ENCODE measurements around the gene KLF5.

Gene KLF5

GRCh38 chr13:73058064-73058313 lies 816 bp upstream of the KLF5 start:
- Histone ChIP-seq H3K27me3 (ENCODE audit: control insufficient read depth in 5 of 5, insufficient read depth in 4 of 5, low read length in 5 of 5) (peaks cover 0 to 6% (median 0%) of the 10 kb centered on the region in 5 donors), H3K9me3 (ENCODE audit: control insufficient read depth in 5 of 5, low read length in 5 of 5) (no peaks in the 10 kb centered on the region), H3K27ac (ENCODE audit: low read depth, low read length) (no peak overlapping the region), H3K9ac (ENCODE audit: low read length in 5 of 5) (peak overlapping the region in 1 of 5 donors; percentile 16), H3K36me3 (ENCODE audit: control insufficient read depth in 5 of 5, insufficient read depth in 5 of 5, low read length in 5 of 5) (no peaks in the 10 kb centered on the region), H3K4me3 (ENCODE audit: low read depth in 1 of 5, low read length in 5 of 5) (peak overlapping the region in 4 of 5 donors; percentile 71 to 85 (median 75)), H3K4me1 (ENCODE audit: control insufficient read depth in 5 of 5, insufficient read depth in 5 of 5, low read length in 5 of 5) (peaks cover 0 to 25% (median 22%) of the 10 kb centered on the region in 5 donors)

DNA sequence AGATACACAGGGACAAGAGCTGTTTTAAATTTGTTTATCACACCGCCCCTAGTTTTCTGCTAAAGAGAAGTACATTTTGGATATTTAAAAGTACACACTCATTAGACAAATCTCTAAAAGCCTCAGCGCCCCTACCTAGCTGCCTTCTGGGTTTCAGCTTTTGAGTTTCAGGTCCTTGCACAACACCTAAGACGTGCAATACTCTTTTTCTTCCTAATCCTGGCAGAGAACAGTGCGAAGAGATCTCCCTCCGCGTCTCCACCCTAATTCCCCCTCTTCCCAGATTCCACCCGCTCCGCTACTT lies 421 bp upstream of the KLF5 start:
- peak overlapping the region; percentile 71 to 85 (median 74) for H3K4me3 ChIP-seq (ENCODE audit: low read depth in 1 of 5, low read length in 5 of 5)
- peaks cover 0 to 6% (median 0%) of the 10 kb centered on the region in 5 donors for H3K27me3 ChIP-seq (ENCODE audit: control insufficient read depth in 5 of 5, insufficient read depth in 4 of 5, low read length in 5 of 5)
- H3K4me1 ChIP-seq (ENCODE audit: control insufficient read depth in 5 of 5, insufficient read depth in 5 of 5, low read length in 5 of 5), result peaks cover 0 to 25% (median 22%) of the 10 kb centered on the region in 5 donors
- no peaks in the 10 kb centered on the region for H3K36me3 ChIP-seq (ENCODE audit: control insufficient read depth in 5 of 5, insufficient read depth in 5 of 5, low read length in 5 of 5)
- H3K9me3 ChIP-seq (ENCODE audit: control insufficient read depth in 5 of 5, low read length in 5 of 5), result no peaks in the 10 kb centered on the region
- no peak overlapping the region for H3K27ac ChIP-seq (ENCODE audit: low read depth, low read length)
- H3K9ac ChIP-seq (ENCODE audit: low read length in 5 of 5), result peak overlapping the region in 3 of 5 donors; percentile 16 to 63 (median 38)

DNA sequence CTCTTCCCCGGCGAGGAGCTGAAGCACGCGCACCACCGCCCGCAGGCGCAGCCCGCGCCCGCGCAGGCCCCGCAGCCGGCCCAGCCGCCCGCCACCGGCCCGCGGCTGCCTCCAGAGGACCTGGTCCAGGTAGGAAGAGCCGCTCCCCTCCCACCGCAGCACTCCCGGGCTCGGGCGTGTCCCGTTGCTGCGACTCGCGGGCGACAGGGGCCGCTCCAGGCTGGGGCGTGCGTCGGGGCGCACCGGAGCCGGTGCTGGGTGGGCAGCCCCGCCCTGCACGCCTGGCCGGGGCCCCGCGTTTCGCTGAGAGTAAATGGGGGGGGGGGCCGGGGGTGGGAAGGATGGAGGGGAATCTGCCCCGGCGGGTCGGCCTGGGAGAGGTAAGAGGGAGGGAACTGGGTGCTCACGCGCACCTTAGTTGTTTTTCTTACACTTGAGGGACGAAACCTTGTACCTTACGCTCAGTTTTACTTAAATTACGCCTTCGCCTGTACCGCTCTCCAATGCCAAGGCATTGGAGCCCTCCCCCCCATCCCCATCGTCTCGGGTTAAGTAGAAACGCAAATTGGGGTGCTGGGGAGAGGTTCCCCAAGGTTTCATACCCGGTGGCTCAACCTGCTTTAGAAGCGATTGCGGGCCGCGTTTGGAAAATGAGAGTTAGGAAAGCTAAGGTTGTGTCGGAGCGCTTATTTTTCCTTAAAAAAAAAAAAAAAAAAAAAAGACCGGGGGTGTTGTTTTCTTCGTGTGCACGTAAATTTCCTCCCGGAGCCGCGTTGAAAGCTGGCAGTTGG lies 850 bp downstream of the KLF5 start:
- Histone ChIP-seq H3K9me3 (ENCODE audit: control insufficient read depth in 5 of 5, low read length in 5 of 5) (no peaks in the 10 kb centered on the region), H3K4me1 (ENCODE audit: control insufficient read depth in 5 of 5, insufficient read depth in 5 of 5, low read length in 5 of 5) (peaks cover 0 to 25% (median 22%) of the 10 kb centered on the region in 5 donors), H3K9ac (ENCODE audit: low read length in 5 of 5) (peak overlapping the region in 4 of 5 donors; percentile 25 to 52 (median 46)), H3K27ac (ENCODE audit: low read depth, low read length) (peak overlapping the region; percentile 54), H3K36me3 (ENCODE audit: control insufficient read depth in 5 of 5, insufficient read depth in 5 of 5, low read length in 5 of 5) (no peaks in the 10 kb centered on the region), H3K27me3 (ENCODE audit: control insufficient read depth in 5 of 5, insufficient read depth in 4 of 5, low read length in 5 of 5) (peaks cover 0 to 6% (median 0%) of the 10 kb centered on the region in 5 donors), H3K4me3 (ENCODE audit: low read depth in 1 of 5, low read length in 5 of 5) (peak overlapping the region; percentile 74 to 90 (median 85))

DNA sequence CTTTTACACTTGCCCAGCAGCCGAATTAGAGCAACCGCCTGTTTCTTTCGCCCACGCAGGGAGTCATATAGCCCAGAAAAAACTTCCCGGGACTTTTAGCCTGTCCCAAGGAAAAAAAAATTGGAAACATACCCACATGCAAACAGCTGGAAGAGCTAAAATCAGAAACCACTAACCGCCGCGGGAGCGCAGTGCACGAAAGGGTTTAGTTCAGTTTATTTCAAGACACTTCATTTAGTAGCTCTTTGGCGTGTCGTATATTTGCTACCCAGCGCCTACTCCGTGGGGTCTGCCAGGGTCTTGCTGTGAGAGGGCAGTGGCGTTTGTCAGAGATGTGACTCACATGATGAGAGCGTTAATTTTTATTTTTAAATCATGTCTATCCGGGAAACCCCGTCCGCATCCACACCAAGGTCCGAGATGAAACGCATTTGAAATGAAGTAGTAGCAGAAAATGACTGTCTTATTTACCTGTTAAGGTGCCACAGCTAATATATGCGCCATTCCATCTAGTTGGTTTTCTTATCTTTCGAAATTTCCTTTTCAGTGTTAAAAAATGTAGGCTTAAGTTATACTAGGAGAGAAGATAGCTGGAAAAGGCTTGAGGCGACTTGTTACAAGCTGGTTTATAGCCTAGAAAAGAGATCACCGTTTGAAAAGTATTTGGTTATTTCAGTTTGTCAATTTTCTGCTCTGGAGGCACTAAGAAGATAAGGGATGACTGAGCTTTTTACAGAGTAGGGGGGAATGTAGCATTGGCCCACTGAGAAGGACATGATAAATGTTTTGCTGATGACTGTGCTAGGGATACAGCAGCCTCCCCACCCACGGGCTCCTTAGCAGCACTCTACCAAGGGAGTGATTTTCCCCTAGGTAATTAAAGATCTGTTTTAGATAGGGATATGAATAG lies 1.7 kb downstream of the KLF5 start:
- peak overlapping the region; percentile 74 to 90 (median 85) for H3K4me3 ChIP-seq (ENCODE audit: low read depth in 1 of 5, low read length in 5 of 5)
- no peaks in the 10 kb centered on the region for H3K9me3 ChIP-seq (ENCODE audit: control insufficient read depth in 5 of 5, low read length in 5 of 5)
- peaks cover 0 to 6% (median 0%) of the 10 kb centered on the region in 5 donors for H3K27me3 ChIP-seq (ENCODE audit: control insufficient read depth in 5 of 5, insufficient read depth in 4 of 5, low read length in 5 of 5)
- no peaks in the 10 kb centered on the region for H3K36me3 ChIP-seq (ENCODE audit: control insufficient read depth in 5 of 5, insufficient read depth in 5 of 5, low read length in 5 of 5)
- peak overlapping the region in 3 of 5 donors; percentile 25 to 52 (median 51) for H3K9ac ChIP-seq (ENCODE audit: low read length in 5 of 5)
- H3K27ac ChIP-seq (ENCODE audit: low read depth, low read length), result peak overlapping the region; percentile 54
- peaks cover 0 to 25% (median 22%) of the 10 kb centered on the region in 5 donors for H3K4me1 ChIP-seq (ENCODE audit: control insufficient read depth in 5 of 5, insufficient read depth in 5 of 5, low read length in 5 of 5)

- Histone ChIP-seq H3K27ac (ENCODE audit: low read depth, low read length) (no peak overlapping the region), H3K36me3 (ENCODE audit: control insufficient read depth in 5 of 5, insufficient read depth in 5 of 5, low read length in 5 of 5) (no peaks in the 10 kb centered on the region), H3K9me3 (ENCODE audit: control insufficient read depth in 5 of 5, low read length in 5 of 5) (no peaks in the 10 kb centered on the region), H3K27me3 (ENCODE audit: control insufficient read depth in 5 of 5, insufficient read depth in 4 of 5, low read length in 5 of 5) (peaks cover 0 to 2% (median 0%) of the 10 kb centered on the region in 5 donors), H3K4me3 (ENCODE audit: low read depth in 1 of 5, low read length in 5 of 5) (no peak overlapping the region), H3K4me1 (ENCODE audit: control insufficient read depth in 5 of 5, insufficient read depth in 5 of 5, low read length in 5 of 5) (peaks cover 0 to 25% (median 22%) of the 10 kb centered on the region in 5 donors), H3K9ac (ENCODE audit: low read length in 5 of 5) (no peak overlapping the region)
Measured at GRCh38 chr13:73061473-73061872, 2.7 kb downstream of the KLF5 start.

GRCh38 chr13:73061876-73062275 lies 3.1 kb downstream of the KLF5 start:
- no peaks in the 10 kb centered on the region for H3K36me3 ChIP-seq (ENCODE audit: control insufficient read depth in 5 of 5, insufficient read depth in 5 of 5, low read length in 5 of 5)
- no peak overlapping the region for H3K9ac ChIP-seq (ENCODE audit: low read length in 5 of 5)
- H3K4me3 ChIP-seq (ENCODE audit: low read depth in 1 of 5, low read length in 5 of 5), result no peak overlapping the region
- no peaks in the 10 kb centered on the region for H3K9me3 ChIP-seq (ENCODE audit: control insufficient read depth in 5 of 5, low read length in 5 of 5)
- no peaks in the 10 kb centered on the region for H3K27me3 ChIP-seq (ENCODE audit: control insufficient read depth in 5 of 5, insufficient read depth in 4 of 5, low read length in 5 of 5)
- no peak overlapping the region for H3K27ac ChIP-seq (ENCODE audit: low read depth, low read length)
- H3K4me1 ChIP-seq (ENCODE audit: control insufficient read depth in 5 of 5, insufficient read depth in 5 of 5, low read length in 5 of 5), result peaks cover 0 to 25% (median 22%) of the 10 kb centered on the region in 5 donors

GRCh38 chr13:73062468-73062867 lies 3.7 kb downstream of the KLF5 start:
- no peaks in the 10 kb centered on the region for H3K27me3 ChIP-seq (ENCODE audit: control insufficient read depth in 5 of 5, insufficient read depth in 4 of 5, low read length in 5 of 5)
- H3K4me1 ChIP-seq (ENCODE audit: control insufficient read depth in 5 of 5, insufficient read depth in 5 of 5, low read length in 5 of 5), result peaks cover 0 to 25% (median 22%) of the 10 kb centered on the region in 5 donors
- no peaks in the 10 kb centered on the region for H3K36me3 ChIP-seq (ENCODE audit: control insufficient read depth in 5 of 5, insufficient read depth in 5 of 5, low read length in 5 of 5)
- no peak overlapping the region for H3K27ac ChIP-seq (ENCODE audit: low read depth, low read length)
- H3K9ac ChIP-seq (ENCODE audit: low read length in 5 of 5), result no peak overlapping the region
- no peak overlapping the region for H3K4me3 ChIP-seq (ENCODE audit: low read depth in 1 of 5, low read length in 5 of 5)
- H3K9me3 ChIP-seq (ENCODE audit: control insufficient read depth in 5 of 5, low read length in 5 of 5), result no peaks in the 10 kb centered on the region

DNA sequence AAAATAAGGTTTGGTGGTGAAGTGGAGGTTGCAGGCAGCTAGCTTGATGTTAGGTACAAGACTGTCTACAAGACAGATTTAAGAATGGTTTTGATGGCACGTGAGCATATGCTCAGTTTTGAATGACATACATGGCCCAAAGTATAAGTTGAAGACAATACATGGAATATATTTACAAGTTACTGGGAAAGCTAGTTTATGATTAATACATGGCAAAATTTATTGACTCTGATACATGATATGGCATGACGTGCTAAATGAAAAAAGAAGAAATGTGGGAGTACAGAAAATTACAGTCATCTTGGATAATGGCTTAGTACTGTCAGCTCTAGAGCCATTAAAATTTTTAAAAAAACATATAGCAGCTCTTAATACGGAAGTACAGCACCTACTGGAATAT lies 4.4 kb downstream of the KLF5 start:
- no peak overlapping the region for H3K27ac ChIP-seq (ENCODE audit: low read depth, low read length)
- no peak overlapping the region for H3K9ac ChIP-seq (ENCODE audit: low read length in 5 of 5)
- H3K36me3 ChIP-seq (ENCODE audit: control insufficient read depth in 5 of 5, insufficient read depth in 5 of 5, low read length in 5 of 5), result no peaks in the 10 kb centered on the region
- peaks cover 0 to 23% (median 20%) of the 10 kb centered on the region in 5 donors for H3K4me1 ChIP-seq (ENCODE audit: control insufficient read depth in 5 of 5, insufficient read depth in 5 of 5, low read length in 5 of 5)
- H3K9me3 ChIP-seq (ENCODE audit: control insufficient read depth in 5 of 5, low read length in 5 of 5), result no peaks in the 10 kb centered on the region
- H3K4me3 ChIP-seq (ENCODE audit: low read depth in 1 of 5, low read length in 5 of 5), result no peak overlapping the region
- H3K27me3 ChIP-seq (ENCODE audit: control insufficient read depth in 5 of 5, insufficient read depth in 4 of 5, low read length in 5 of 5), result no peaks in the 10 kb centered on the region

DNA sequence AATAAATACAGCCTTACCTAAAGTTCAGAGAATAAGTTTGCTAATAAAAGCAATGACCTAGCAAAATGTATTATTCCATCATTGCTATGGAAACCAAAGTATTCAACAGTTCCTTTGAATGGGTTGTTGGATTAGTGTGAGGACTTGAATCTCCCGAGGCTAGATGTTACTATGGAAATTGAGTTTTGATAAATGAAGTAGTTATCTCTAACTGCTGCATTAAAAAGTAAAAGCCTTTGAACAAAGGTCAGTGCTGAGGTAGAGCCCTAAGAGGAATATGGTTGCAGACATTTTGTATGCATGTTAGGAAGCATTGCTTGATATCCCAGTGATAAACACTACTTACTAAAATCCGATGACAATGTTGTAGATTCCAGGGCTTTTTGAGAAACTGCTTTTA lies 6.2 kb downstream of the KLF5 start:
- Histone ChIP-seq H3K36me3 (ENCODE audit: control insufficient read depth in 5 of 5, insufficient read depth in 5 of 5, low read length in 5 of 5) (no peaks in the 10 kb centered on the region), H3K27ac (ENCODE audit: low read depth, low read length) (no peak overlapping the region), H3K9me3 (ENCODE audit: control insufficient read depth in 5 of 5, low read length in 5 of 5) (no peaks in the 10 kb centered on the region), H3K4me1 (ENCODE audit: control insufficient read depth in 5 of 5, insufficient read depth in 5 of 5, low read length in 5 of 5) (peaks cover 0 to 10% (median 9%) of the 10 kb centered on the region in 5 donors), H3K9ac (ENCODE audit: low read length in 5 of 5) (no peak overlapping the region), H3K27me3 (ENCODE audit: control insufficient read depth in 5 of 5, insufficient read depth in 4 of 5, low read length in 5 of 5) (no peaks in the 10 kb centered on the region), H3K4me3 (ENCODE audit: low read depth in 1 of 5, low read length in 5 of 5) (no peak overlapping the region)

Data from subcutaneous abdominal adipose tissue (tissue), 5 donors.